Body of pancreas (tissue), 4 donors: ENCODE data around the gene SPRED2. TPM values are rescaled to one million over a fixed set of nuclear protein-coding genes. Genes with fewer than 3 reads are reported as not detected.
A peak's percentile ranks its signal among the peaks of the same experiment; 100 is the strongest.

Source experiments
- ATAC-seq: fragments of 150-250 bp; one replicate; pipeline ENCODE4 v1.9.1; 2016
- DNase-seq, 4 donors: peaks; one replicate each; pipeline ENCODE4 v3.0.0-alpha.2; 2019
- H3K27ac ChIP-seq, 4 donors: fragments of 200-600 bp; sonication (generic); 1 replicate in 3 of 4; 2 replicates in 1 of 4; pipeline versions ENCODE4 v1.5.1 to v1.6.1; 2016 to 2019; ENCODE audit warnings: mild to moderate bottlenecking in 1 of 4, mixed read lengths in 1 of 4, moderate library complexity in 1 of 4
- H3K27me3 ChIP-seq, 2 donors: fragments of 200-600 bp; sonication (generic); one replicate each; pipeline ENCODE4 v1.6.0; 2016; ENCODE audit warnings: mild to moderate bottlenecking in 1 of 2
- H3K36me3 ChIP-seq, 2 donors: fragments of 200-600 bp; sonication (generic); replicated peaks in 1 of 2; 2 replicates each; pipeline ENCODE4 v1.5.1; 2016; ENCODE audit warnings: low read depth in 2 of 2; ENCODE audit not compliant: insufficient read depth in 1 of 2
- H3K4me1 ChIP-seq: fragments of 200-600 bp; sonication (generic); one replicate; pipeline ENCODE4 v1.6.0; 2016
- H3K4me3 ChIP-seq, 2 donors: fragments of 200-600 bp; sonication (generic); 1 replicate in 1 of 2; 2 replicates in 1 of 2; pipeline ENCODE4 v1.5.1; 2016 to 2019
- H3K9me3 ChIP-seq, 3 donors: fragments of 200-600 bp; sonication (generic); 1 replicate in 2 of 3; 2 replicates in 1 of 3; pipeline ENCODE4 v1.5.1; 2016
- CTCF ChIP-seq, 7 experiments: fragments of 450-650 bp in 4 of 7; fragments of 200-600 bp in 3 of 7; sonication (generic) in 3 of 7; IDR thresholded peaks; one replicate each; pipeline ENCODE4 v1.5.1; 2016 to 2019; ENCODE audit warnings: antibody characterized with exemption in 7 of 7
- POLR2A ChIP-seq, 3 donors: fragments of 450-650 bp; IDR thresholded peaks; one replicate each; pipeline ENCODE4 v1.6.1; 2016; ENCODE audit warnings: antibody characterized with exemption in 3 of 3, mild to moderate bottlenecking in 2 of 3
- WGBS, 2 donors: methylation state at CpG; one replicate each; pipeline ENCODE4 v1.1.5; 2017; 5-methylcytosine and 5-hydroxymethylcytosine counted together
- intact Hi-C: fragments of 100-400 bp; cut with DNase I; formaldehyde crosslinking; loops from one replicate; pipeline ENCODE4 v1.15.1; 2023
- total RNA-seq, 2 donors: library from RNA; depleted of rRNA; stranded (reverse); fragments of >200 nt; gene quantifications; one replicate each; pipeline ENCODE4 v1.1.0, GENCODE V29; 2016

The SPRED2 gene
- total RNA-seq, 2 donors from 2014 or later = 16.1 to 16.2 TPM

GRCh38 chr2:65443509-65444186, 11.2 kb upstream of the SPRED2 start:
- H3K4me3 ChIP-seq = no peak overlapping the region
- 88 to 91% methylated on average over 5 of the region's 5 CpGs for WGBS, 2 donors
- intact Hi-C loops = no loop called here
- no peak for DNase-seq
- H3K27me3 ChIP-seq = no peaks in the 10 kb centered on the region
- TF ChIP-seq CTCF (IDR thresholded peaks at IDR 0.05) (no peak), POLR2A (IDR thresholded peaks at IDR 0.05) (no peak)
- H3K4me1 ChIP-seq = no peaks in the 10 kb centered on the region
- no peaks in the 10 kb centered on the region for H3K36me3 ChIP-seq
- H3K9me3 ChIP-seq = no peaks in the 10 kb centered on the region
- ATAC-seq = no peak
- no peak overlapping the region for H3K27ac ChIP-seq

GRCh38 chr2:65442420-65443020, 10.1 kb upstream of the SPRED2 start:
- Histone ChIP-seq H3K4me3 (no peak overlapping the region), H3K4me1 (no peaks in the 10 kb centered on the region), H3K27me3 (no peaks in the 10 kb centered on the region), H3K9me3 (no peaks in the 10 kb centered on the region), H3K27ac (no peak overlapping the region), H3K36me3 (no peaks in the 10 kb centered on the region)
- ATAC-seq (no peak), DNase-seq (no peak)
- WGBS, 2 donors = 89% methylated on average over 5 of the region's 5 CpGs
- TF ChIP-seq CTCF (IDR thresholded peaks at IDR 0.05) = no peak
- TF ChIP-seq POLR2A (IDR thresholded peaks at IDR 0.05) = no peak
- intact Hi-C loops = no loop called here

GRCh38 chr2:65438137-65438899, 5.9 kb upstream of the SPRED2 start:
- H3K9me3 ChIP-seq = no peaks in the 10 kb centered on the region
- intact Hi-C loops = no loop called here
- 97 to 100% methylated on average over 1 to 2 of the region's 2 CpGs for WGBS, 2 donors
- DNase-seq (no peak), ATAC-seq (no peak)
- no peaks in the 10 kb centered on the region for H3K36me3 ChIP-seq
- H3K4me1 ChIP-seq = peaks cover 14% of the 10 kb centered on the region
- TF ChIP-seq POLR2A (IDR thresholded peaks at IDR 0.05) (no peak), CTCF (IDR thresholded peaks at IDR 0.05) (no peak)
- no peaks in the 10 kb centered on the region for H3K27me3 ChIP-seq
- no peak overlapping the region for H3K4me3 ChIP-seq
- no peak overlapping the region for H3K27ac ChIP-seq

GRCh38 chr2:65437392-65438135, 5.2 kb upstream of the SPRED2 start:
- WGBS, 2 donors = 85 to 87% methylated on average over 9 of the region's 9 CpGs

More at GRCh38 chr2:65437392-65438135, 5.2 kb upstream of the SPRED2 start:
- H3K27me3 ChIP-seq = no peaks in the 10 kb centered on the region
- no peaks in the 10 kb centered on the region for H3K9me3 ChIP-seq
- no peak for TF ChIP-seq CTCF (IDR thresholded peaks at IDR 0.05)
- TF ChIP-seq POLR2A (IDR thresholded peaks at IDR 0.05) = no peak
- H3K4me1 ChIP-seq = peaks cover 17% of the 10 kb centered on the region
- ATAC-seq = no peak
- intact Hi-C loops = no loop called here
- H3K4me3 ChIP-seq = no peak overlapping the region
- H3K27ac ChIP-seq = peak overlapping the region in 3 of 4 donors; percentile 95 to 100 (median 98)
- no peak for DNase-seq
- no peaks in the 10 kb centered on the region for H3K36me3 ChIP-seq
